ENCODE results near the gene ZC3H18.

DNA sequence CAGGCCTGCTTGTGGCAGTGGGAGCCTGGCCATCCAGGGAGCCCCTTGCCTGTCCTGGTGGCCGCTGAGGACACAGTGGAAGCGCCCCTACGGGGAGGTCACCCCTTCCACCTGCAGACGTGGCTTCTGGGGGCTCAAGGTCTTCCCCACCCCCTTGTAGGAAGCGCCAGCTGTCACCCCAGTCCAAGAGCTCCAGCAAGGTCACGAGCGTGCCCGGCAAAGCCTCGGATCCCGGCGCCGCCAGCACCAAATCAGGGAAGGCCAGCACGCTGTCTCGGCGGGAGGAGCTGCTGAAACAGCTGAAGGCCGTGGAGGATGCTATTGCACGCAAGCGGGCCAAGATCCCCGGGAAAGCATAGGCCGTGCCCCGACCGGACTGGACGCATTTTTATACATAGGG lies 60.7 kb downstream of the ZC3H18 start:
- TF ChIP-seq SP1 (IDR thresholded peaks at IDR 0.05): no peak
- TF ChIP-seq ZNF384 (IDR thresholded peaks at IDR 0.05): no peak
- TF ChIP-seq HDGF (IDR thresholded peaks at IDR 0.05; ENCODE audit: borderline replicate concordance): no peak
- TF ChIP-seq FOXK2 (IDR thresholded peaks at IDR 0.05): no peak
- TF ChIP-seq ELF4 (IDR thresholded peaks at IDR 0.05): no peak
- TF ChIP-seq NFRKB (IDR thresholded peaks at IDR 0.05): no peak
- no peak for TF ChIP-seq ARNT (IDR thresholded peaks at IDR 0.05)
- TF ChIP-seq BHLHE40 (IDR thresholded peaks at IDR 0.05; ENCODE audit: borderline replicate concordance): no peak
- TF ChIP-seq TARDBP (IDR thresholded peaks at IDR 0.05): no peak
- no peak for TF ChIP-seq FOXA1 (IDR thresholded peaks at IDR 0.05)

Data from HEK293T (cell line).